GM19025 (cell line): Measurements from ENCODE around the gene ILDR2.

Experiments used
- ATAC-seq: cut with Tn5 transposase; IDR thresholded peaks from one replicate; pipeline ENCODE4 v1.9.1; 2021; ENCODE audit warnings: mild to moderate bottlenecking, low read depth, moderate library complexity; ENCODE audit not compliant: unreplicated experiment

The ILDR2 gene

GRCh38 chr1:166929911-166930310 lies 45.4 kb downstream of the ILDR2 start:
- no peak for ATAC-seq

GRCh38 chr1:166927701-166928100 lies 47.6 kb downstream of the ILDR2 start:
- ATAC-seq, result no peak

GRCh38 chr1:166925810-166926478 lies 49.4 kb downstream of the ILDR2 start:
- no peak for ATAC-seq

GRCh38 chr1:166924823-166925541 lies 50.4 kb downstream of the ILDR2 start:
- ATAC-seq, result peak; percentile 75

DNA sequence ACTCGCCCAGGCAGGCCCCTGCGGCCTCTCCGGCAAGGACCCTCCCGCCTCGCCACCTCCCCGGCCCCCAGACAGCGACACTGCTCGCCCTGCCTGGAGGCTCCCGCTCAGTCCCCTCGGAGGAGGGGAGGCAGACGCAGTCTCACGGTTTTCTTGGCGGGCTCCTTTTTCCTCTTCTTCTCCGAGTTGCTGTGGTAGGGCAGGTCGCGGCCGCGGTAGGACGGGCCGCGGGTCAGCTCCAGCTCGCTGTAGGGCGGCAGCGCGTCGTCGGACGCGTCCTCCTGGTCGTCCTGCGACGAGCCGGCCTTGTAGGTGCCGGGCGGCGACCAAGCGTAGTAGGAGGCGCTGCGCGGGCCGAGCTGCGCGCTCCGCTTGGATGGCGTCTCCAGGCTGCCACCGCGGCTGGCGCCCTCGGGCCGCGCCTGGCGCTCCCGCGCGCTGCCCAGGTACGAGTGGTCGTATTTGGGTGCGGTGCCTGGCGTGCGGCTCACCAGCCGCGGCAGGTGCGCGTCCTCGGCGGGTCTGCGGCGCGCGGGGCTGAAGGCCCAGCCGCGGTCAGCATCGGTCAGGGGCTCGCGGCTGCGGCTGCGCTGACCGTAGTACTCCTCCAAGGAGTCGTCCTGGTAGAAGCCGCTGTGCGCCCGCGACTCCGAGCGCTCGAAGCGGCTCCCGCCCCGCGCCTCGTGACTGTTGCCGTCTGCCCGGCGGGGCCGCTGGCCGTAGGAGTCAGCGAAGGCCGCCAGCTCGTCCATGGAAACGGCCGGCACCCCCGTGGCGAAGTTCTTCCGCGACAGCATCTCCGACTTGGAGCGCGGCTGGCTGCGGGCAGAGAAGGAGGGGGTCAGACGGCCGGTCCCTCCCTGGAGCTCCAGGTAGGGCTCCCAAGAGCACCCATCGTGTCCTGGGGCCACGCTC lies 54.5 kb downstream of the ILDR2 start:
- ATAC-seq, result no peak

DNA sequence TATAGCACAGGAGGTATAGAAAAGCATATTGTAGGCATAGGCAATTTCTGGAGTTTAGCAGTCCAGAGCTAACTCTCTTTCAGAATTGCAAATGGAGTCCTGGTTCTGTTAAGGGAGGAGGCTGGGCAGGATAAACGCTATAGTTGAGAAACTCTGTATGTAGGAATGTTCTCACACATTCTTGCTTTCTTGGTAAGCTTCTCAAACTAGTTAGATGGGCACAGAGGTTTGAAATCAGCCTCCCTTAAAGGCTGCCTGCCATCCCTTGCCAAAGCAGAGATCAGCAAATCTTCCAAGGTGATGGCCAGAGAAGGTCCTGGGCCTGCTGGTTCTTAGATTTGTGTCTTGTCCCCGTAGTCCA lies 56.4 kb downstream of the ILDR2 start:
- ATAC-seq, result no peak

DNA sequence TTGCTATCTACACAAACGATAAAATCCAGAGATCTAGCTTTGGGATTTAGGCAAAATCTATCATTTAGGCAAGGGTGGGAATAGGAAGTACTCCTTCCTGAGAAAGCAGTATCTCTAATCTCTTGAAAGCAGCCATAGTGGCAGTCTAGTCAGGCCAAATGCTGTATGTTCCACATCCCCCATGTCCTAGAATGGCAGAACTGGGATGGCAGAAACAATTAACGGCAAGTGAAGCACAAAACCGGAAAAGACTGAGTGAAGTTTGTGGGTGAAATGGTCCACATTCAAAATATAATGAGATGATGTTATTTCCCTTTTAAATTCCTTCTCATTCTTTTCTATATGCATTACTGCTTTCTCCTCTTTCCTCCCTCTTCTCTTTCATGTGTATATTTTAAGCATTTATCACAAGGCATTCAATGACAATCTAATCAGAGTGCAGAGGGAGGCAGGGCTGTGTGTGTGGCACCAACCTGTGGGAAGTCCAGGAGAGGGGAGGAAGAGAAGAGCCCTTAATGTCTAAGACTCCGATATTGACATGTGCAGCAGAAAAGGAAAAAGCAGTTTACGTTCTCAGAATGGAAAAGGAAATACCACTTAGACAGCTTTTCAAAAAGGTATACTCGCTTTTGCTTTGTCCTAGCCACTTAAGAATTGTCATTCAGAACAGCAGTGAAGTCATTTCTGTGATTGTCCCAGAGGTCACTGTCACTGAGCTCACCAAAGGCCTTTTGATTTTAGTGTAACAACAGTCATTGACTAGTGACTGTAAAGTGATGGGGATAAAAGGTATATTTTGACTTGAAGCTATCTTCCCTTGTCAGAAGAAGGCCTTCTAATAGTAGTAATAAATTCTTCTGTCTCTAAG lies 57.0 kb downstream of the ILDR2 start:
- no peak for ATAC-seq

DNA sequence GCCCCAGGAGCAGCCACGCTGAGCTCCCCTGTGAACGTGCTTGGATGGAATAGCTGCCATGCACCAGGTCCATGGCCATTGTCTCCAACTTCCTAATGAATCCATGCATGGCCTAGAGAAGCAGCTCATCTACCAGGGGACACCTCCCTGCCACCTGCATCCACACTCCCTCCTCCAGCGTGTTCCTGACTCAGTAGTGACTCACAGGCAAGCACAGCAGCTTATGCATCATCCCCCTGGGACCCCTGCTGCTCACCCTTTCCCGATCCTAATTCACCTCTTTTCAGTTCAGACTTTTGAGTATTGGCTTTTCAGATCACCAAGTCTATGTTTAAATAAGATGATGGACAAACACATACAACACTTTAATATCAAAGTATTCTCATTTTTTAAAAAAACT lies 59.4 kb downstream of the ILDR2 start:
- ATAC-seq, result no peak

GRCh38 chr1:166915042-166915441 lies 60.3 kb downstream of the ILDR2 start:
- ATAC-seq, result no peak

- ATAC-seq, result no peak
Observed at GRCh38 chr1:166914111-166914510, 61.2 kb downstream of the ILDR2 start.

DNA sequence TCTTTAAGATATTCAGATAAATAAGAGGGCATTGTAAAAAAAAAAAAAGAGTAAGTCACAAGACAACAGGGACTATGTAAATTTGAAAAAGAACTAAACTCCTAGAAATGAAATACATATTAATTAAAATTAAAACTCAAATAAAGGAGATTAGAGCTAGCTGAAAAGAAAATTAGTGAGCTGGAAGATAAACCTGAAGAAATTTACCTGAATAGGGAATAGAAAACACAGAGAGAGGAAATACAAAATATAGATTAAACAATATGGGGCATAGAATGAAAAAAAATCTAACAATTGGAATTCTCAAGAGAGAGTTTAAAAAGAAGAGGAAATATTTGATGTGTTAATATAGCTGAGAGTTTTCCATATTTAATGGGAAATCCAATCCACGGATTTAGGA lies 63.7 kb downstream of the ILDR2 start:
- no peak for ATAC-seq

GRCh38 chr1:166910396-166910994 lies 64.8 kb downstream of the ILDR2 start:
- ATAC-seq, result peak; percentile 94

- no peak for ATAC-seq
Observed at GRCh38 chr1:166908942-166909341, 66.4 kb downstream of the ILDR2 start.

GRCh38 chr1:166907763-166908162 lies 67.6 kb downstream of the ILDR2 start:
- no peak for ATAC-seq

DNA sequence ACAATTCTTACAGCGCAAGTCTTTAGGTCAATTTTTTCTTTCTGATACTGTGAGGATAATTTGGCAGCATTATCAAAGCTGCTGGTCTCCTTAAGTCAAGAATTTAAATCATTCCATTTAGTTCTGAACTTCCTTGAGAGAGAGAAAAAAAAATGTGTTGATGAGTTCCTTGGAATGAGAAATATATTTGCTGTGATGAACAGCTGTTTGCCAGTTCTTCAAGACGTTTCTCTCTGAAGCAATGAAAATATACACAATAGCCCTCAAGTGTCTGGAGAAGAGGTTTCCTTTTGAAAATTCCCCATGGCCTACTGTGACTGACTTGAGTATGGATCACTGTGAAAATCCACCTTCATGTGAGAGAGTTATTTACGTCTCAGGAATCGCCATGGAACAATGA lies 68.3 kb downstream of the ILDR2 start:
- no peak for ATAC-seq

GRCh38 chr1:166906647-166907046 lies 68.7 kb downstream of the ILDR2 start:
- no peak for ATAC-seq

- no peak for ATAC-seq
Observed at GRCh38 chr1:166905900-166906299, 69.4 kb downstream of the ILDR2 start.

DNA sequence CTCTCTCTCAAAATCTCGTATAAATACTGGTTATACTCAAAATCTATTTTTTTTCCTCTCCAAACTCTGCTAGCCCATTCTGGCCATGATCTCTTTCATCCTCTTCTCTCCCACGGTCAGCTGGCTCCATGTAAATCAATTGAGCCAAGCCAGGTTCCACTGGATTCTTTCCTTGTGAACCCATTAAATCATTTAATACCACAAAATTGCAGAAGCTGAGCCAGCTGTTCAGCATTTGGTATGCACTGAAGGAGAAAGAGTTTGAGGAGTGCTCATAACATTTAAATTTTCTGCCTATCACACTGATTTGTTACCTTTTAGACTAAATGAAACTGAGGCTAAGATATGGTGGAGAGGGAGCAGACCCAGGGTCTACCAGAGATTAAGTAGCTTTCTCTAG lies 70.2 kb downstream of the ILDR2 start:
- no peak for ATAC-seq

GRCh38 chr1:166903232-166903631 lies 72.1 kb downstream of the ILDR2 start:
- no peak for ATAC-seq

DNA sequence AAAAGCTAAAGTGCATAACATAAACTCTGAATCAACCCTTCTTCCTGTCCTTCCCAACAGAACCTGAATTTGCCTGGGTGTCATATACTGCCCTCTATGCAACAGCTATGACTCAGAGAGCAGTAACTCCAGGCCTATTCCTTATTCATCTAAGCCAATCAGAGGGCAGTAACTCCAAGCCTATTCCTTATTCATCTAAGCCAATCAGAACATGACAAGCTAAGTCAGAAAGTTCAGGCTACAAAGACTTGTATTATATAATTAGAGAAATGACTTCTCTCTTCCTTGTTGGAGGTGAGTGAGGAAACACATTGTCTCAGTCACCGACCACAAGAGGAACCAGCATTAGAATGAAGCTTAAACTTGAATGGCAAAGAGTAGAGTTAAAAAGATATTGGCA lies 73.1 kb downstream of the ILDR2 start:
- ATAC-seq, result no peak
